ENCODE data around the gene PTGES. TPM values are rescaled to one million over a fixed set of nuclear protein-coding genes. Genes with fewer than 3 reads are reported as not detected.
A peak's percentile ranks its signal among the peaks of the same experiment; 100 is the strongest.

The PTGES gene
- total RNA-seq, 1 donor from 2014 or later = 39.5 TPM

GRCh38 chr9:129701549-129701948 is 51.3 kb downstream of the PTGES start:
- no peaks in the 10 kb centered on the region for H3K36me3 ChIP-seq (ENCODE audit: control insufficient read depth, insufficient read depth, low read length)
- H3K27me3 ChIP-seq (ENCODE audit: control insufficient read depth, insufficient read depth, low read length) = peaks cover 17% of the 10 kb centered on the region
- no peak overlapping the region for H3K4me3 ChIP-seq (ENCODE audit: low read depth, low read length)
- no peak for DNase-seq (ENCODE audit: low read depth)
- no peak for TF ChIP-seq CTCF (IDR thresholded peaks at IDR 0.05; ENCODE audit: insufficient read depth, low read length, poor library complexity, severe bottlenecking)

GRCh38 chr9:129701054-129701453 is 51.8 kb downstream of the PTGES start:
- Histone ChIP-seq H3K4me3 (ENCODE audit: low read depth, low read length) (no peak overlapping the region), H3K36me3 (ENCODE audit: control insufficient read depth, insufficient read depth, low read length) (no peaks in the 10 kb centered on the region), H3K27me3 (ENCODE audit: control insufficient read depth, insufficient read depth, low read length) (peaks cover 18% of the 10 kb centered on the region)
- DNase-seq (ENCODE audit: low read depth) = no peak
- TF ChIP-seq CTCF (IDR thresholded peaks at IDR 0.05; ENCODE audit: insufficient read depth, low read length, poor library complexity, severe bottlenecking) = no peak

- Histone ChIP-seq H3K36me3 (ENCODE audit: control insufficient read depth, insufficient read depth, low read length) (no peaks in the 10 kb centered on the region), H3K27me3 (ENCODE audit: control insufficient read depth, insufficient read depth, low read length) (peaks cover 20% of the 10 kb centered on the region), H3K4me3 (ENCODE audit: low read depth, low read length) (no peak overlapping the region)
- TF ChIP-seq CTCF (IDR thresholded peaks at IDR 0.05; ENCODE audit: insufficient read depth, low read length, poor library complexity, severe bottlenecking) = no peak
- DNase-seq (ENCODE audit: low read depth) = no peak
Observed at GRCh38 chr9:129698254-129698757, 54.5 kb downstream of the PTGES start.

- TF ChIP-seq CTCF (IDR thresholded peaks at IDR 0.05; ENCODE audit: insufficient read depth, low read length, poor library complexity, severe bottlenecking) = no peak
- no peak for DNase-seq (ENCODE audit: low read depth)
- Histone ChIP-seq H3K36me3 (ENCODE audit: control insufficient read depth, insufficient read depth, low read length) (no peaks in the 10 kb centered on the region), H3K27me3 (ENCODE audit: control insufficient read depth, insufficient read depth, low read length) (peaks cover 18% of the 10 kb centered on the region), H3K4me3 (ENCODE audit: low read depth, low read length) (peak overlapping the region; percentile 30)
Observed at GRCh38 chr9:129697656-129698253, 55.1 kb downstream of the PTGES start.

- Histone ChIP-seq H3K36me3 (ENCODE audit: control insufficient read depth, insufficient read depth, low read length) (no peaks in the 10 kb centered on the region), H3K27me3 (ENCODE audit: control insufficient read depth, insufficient read depth, low read length) (peaks cover 18% of the 10 kb centered on the region), H3K4me3 (ENCODE audit: low read depth, low read length) (peak overlapping the region; percentile 30)
- TF ChIP-seq CTCF (IDR thresholded peaks at IDR 0.05; ENCODE audit: insufficient read depth, low read length, poor library complexity, severe bottlenecking) = no peak
- no peak for DNase-seq (ENCODE audit: low read depth)
Observed at GRCh38 chr9:129696944-129697655, 55.7 kb downstream of the PTGES start.
